ENCODE measurements around the gene FBLN1.

DNA sequence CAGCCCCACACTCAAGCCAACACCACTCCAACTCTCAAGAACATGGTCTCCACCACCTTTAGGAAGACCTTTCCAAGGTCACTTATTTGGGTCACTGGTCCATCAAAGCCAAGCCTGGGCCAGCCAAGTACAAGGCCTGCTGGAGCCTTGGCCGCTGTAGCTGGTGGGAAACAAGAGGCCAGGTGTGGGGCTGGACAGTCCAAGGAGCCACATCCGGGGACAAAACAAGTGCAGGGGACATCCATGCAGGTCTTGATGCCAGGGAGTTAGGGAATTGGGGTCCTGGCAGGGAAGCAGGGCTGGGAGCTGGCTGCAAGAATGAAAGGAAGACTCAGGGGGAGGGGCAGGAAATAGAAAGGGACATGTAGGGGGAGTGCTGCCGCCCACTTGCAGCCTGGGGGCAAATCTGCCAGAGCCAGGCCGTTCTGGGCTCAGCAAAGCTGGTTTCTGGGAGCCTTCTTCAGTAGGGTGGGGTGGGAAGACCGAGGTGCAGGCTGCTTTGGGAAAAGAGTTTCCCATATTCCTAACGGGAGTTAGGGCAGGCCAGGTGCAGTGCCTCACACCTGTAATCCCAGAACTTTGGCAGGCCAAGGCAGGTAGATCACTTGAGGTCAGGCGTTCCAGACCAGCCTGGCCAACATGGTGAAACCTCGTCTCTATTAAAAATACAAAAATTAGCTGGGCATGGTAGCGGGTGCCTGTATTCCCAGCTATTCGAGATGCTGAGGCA, 99.5 kb downstream of the FBLN1 start:
- TF ChIP-seq, protein P1, sequence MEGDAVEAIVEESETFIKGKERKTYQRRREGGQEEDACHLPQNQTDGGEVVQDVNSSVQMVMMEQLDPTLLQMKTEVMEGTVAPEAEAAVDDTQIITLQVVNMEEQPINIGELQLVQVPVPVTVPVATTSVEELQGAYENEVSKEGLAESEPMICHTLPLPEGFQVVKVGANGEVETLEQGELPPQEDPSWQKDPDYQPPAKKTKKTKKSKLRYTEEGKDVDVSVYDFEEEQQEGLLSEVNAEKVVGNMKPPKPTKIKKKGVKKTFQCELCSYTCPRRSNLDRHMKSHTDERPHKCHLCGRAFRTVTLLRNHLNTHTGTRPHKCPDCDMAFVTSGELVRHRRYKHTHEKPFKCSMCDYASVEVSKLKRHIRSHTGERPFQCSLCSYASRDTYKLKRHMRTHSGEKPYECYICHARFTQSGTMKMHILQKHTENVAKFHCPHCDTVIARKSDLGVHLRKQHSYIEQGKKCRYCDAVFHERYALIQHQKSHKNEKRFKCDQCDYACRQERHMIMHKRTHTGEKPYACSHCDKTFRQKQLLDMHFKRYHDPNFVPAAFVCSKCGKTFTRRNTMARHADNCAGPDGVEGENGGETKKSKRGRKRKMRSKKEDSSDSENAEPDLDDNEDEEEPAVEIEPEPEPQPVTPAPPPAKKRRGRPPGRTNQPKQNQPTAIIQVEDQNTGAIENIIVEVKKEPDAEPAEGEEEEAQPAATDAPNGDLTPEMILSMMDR (IDR thresholded peaks at IDR 0.05): no peak
- no peak for TF ChIP-seq POLR2AphosphoS5 (IDR thresholded peaks at IDR 0.05)
- TF ChIP-seq EP300 (IDR thresholded peaks at IDR 0.05; ENCODE audit: low read depth): no peak
- TF ChIP-seq POLR2A (IDR thresholded peaks at IDR 0.05): no peak

Data from transverse colon (tissue), 4 donors.